Adrenal gland (tissue), 19 donors: ENCODE measurements around the gene TPRG1. TPM values are rescaled to one million over a fixed set of nuclear protein-coding genes. Genes with fewer than 3 reads are reported as not detected.
A peak's percentile ranks its signal among the peaks of the same experiment; 100 is the strongest.

Experiments
- DNase-seq, 7 donors: peaks; one replicate each; pipeline ENCODE4 v3.0.0-alpha.2; 2019 to 2020
- H3K27ac ChIP-seq, 5 donors: fragments of 200-600 bp; sonication (generic) in 4 of 5; 1 replicate in 3 of 5; 2 replicates in 2 of 5; pipeline versions ENCODE4 v1.5.1 to v1.8.0; 2016 to 2020; ENCODE audit warnings: mild to moderate bottlenecking in 1 of 5
- H3K27me3 ChIP-seq: fragments of 200-600 bp; 2 replicates; pipeline ENCODE4 v1.8.0; 2021
- H3K36me3 ChIP-seq, 2 donors: fragments of 200-600 bp; replicated peaks in 1 of 2; 1 replicate in 1 of 2; 2 replicates in 1 of 2; pipeline versions ENCODE4 v1.5.1 to v1.8.0; 2018 to 2022
- H3K4me1 ChIP-seq, 2 donors: fragments of 200-600 bp; replicated peaks in 1 of 2; 1 replicate in 1 of 2; 2 replicates in 1 of 2; pipeline versions ENCODE4 v1.5.1 to v1.8.0; 2018 to 2021
- H3K4me3 ChIP-seq, 4 donors: fragments of 200-600 bp; sonication (generic) in 3 of 4; one replicate each; pipeline ENCODE4 v1.5.1; 2016 to 2018
- H3K9me3 ChIP-seq, 3 donors: fragments of 200-600 bp; sonication (generic) in 1 of 3; replicated peaks in 1 of 3; 1 replicate in 2 of 3; 2 replicates in 1 of 3; pipeline versions ENCODE4 v1.5.1 to v1.8.0; 2016 to 2021
- CTCF ChIP-seq, 6 experiments: fragments of 450-650 bp in 4 of 6; fragments of 200-600 bp in 2 of 6; sonication (generic) in 1 of 6; IDR thresholded peaks; 1 replicate in 5 of 6; 2 replicates in 1 of 6; pipeline versions ENCODE4 v1.5.1 to v1.8.0; 2016 to 2021; ENCODE audit warnings: antibody characterized with exemption in 6 of 6, mild to moderate bottlenecking in 2 of 6, moderate library complexity in 1 of 6
- POLR2A ChIP-seq, 2 donors: fragments of 450-650 bp; IDR thresholded peaks; one replicate each; pipeline ENCODE4 v1.6.1; 2017; ENCODE audit warnings: antibody characterized with exemption in 2 of 2, mild to moderate bottlenecking in 2 of 2, moderate library complexity in 1 of 2
- WGBS, 4 donors: extraction: QIAGEN DNeasy Blood & Tissue Kit in 2 of 4; methylation state at CpG; one replicate each; pipeline versions ENCODE4 v1.1.5 to v1.1.7; 2013 to 2017; 5-methylcytosine and 5-hydroxymethylcytosine counted together
- intact Hi-C, 2 donors: fragments of 100-400 bp; cut with DNase I; formaldehyde crosslinking; loops; one replicate each; pipeline versions ENCODE4 v1.14.1 to v1.15.0; 2022 to 2023
- long read RNA-seq, 10 donors: library from polyadenylated mRNA in 3 of 10; unstranded in 2 of 10; stranded (forward) in 1 of 10; transcript quantifications; one replicate each; pipeline ENCODE4 v2.0.0 and lab custom pipeline, GENCODE V29; 2021 to 2026
- polyA plus RNA-seq, 3 donors: library from polyadenylated mRNA; stranded (reverse); fragments of 200-250 nt in 2 of 3; fragments of 350-450 nt in 1 of 3; fragmentation: Illumina TruSeq in 1 of 3; extraction: RNeasy Lipid Tissue Mini Kit (QIAGEN cat#74804) in 1 of 3; gene quantifications; one replicate each; pipeline ENCODE4 v1.2.3, GENCODE V29; 2013 to 2014
- total RNA-seq, 9 donors: library from RNA; depleted of rRNA in 4 of 9; stranded (reverse); fragments of >200 nt in 4 of 9; fragments of 120-200 nt in 1 of 9; fragmentation: NEBNext Ultra II Directional in 1 of 9; extraction: Animal tissue kit (Norgen Biotek cat#: 25700) in 1 of 9; gene quantifications; one replicate each; pipeline versions ENCODE4 v1.1.0 to v1.2.4, GENCODE V29; 2013 to 2023
- donor health status: healthy with polysubstance abuse.
- donor health status: Bipolar disorder and iron deficiency.
- donor health status: DM: yes; HTN: yes; CAD: no.
- donor health status: DM: no; HTN: no; CAD: no.
- donor health status: DM: no; HTN: no; CAD: no.
- donor health status: DM: yes; HTN: yes; CAD: no.

The TPRG1 gene
- total RNA-seq: 1 to 10 TPM; 2.6 to 9.4 (median 3.8) TPM
- 1 to 10 TPM; 2.6 to 8.7 (median 5.1) TPM for polyA plus RNA-seq
- long read RNA-seq, donor 1: 0 reads
- long read RNA-seq, donor 2: 0 reads
- long read RNA-seq, donor 3: 0 reads
- long read RNA-seq, donor 4: 0 reads
- long read RNA-seq, donor 5, partial matches to known transcripts: 0 of 1 reads
- long read RNA-seq, donor 5, other reads (novel, unspliced or antisense): 1 of 1 reads
- long read RNA-seq, donor 6, partial matches to known transcripts: 0 of 2 reads
- long read RNA-seq, donor 6, other reads (novel, unspliced or antisense): 2 of 2 reads
- long read RNA-seq, donor 7: 0 reads
- long read RNA-seq, donor 8: 0 reads
- long read RNA-seq, donor 9: 0 reads
- long read RNA-seq, donor 10, partial matches to known transcripts: 0 of 1 reads
- long read RNA-seq, donor 10, other reads (novel, unspliced or antisense): 0 of 1 reads

- Histone ChIP-seq H3K27ac (no peak within 1 kb of the TSS), H3K4me1 (peaks cover 0 to 9% of the 10 kb centered on the region in 2 donors), H3K36me3 (no peaks in the 10 kb centered on the region), H3K4me3 (no peak within 1 kb of the TSS), H3K9me3 (no peaks in the 10 kb centered on the region), H3K27me3 (no peaks in the 10 kb centered on the region)
- no peak for TF ChIP-seq POLR2A (IDR thresholded peaks at IDR 0.05)
- no peak for TF ChIP-seq CTCF (IDR thresholded peaks at IDR 0.05)
- intact Hi-C loops: no loop called here
- no peak for DNase-seq
- WGBS, 4 donors: 86 to 93% (median 92%) methylated on average over 1 of the region's 1 CpG
Observed at GRCh38 chr3:189171707-189172106, at the start of gene TPRG1. TPRG1 (plus strand) TSS chr3:189171971; CDS start chr3:189207385, 35,414 bp downstream.

DNA sequence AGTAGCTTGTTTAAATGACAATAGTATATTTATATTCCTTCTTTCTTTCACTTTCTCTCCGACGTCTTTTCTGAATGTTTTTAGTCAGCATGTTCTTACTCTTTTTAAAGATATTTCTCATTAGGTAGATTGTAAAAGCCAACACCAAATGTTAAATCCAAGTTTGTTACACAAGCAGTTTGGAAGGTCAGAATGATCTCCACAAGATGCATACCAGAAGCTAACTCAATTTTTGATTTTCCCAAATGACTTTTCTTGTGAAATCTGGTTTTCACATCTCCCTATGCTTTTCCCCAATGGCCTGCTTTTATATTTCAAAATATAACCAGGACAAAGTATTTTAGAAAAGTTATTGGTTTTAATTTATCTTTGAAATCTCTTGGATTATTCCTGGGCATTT, 49.7 kb upstream of the TPRG1 start:
- no peak for DNase-seq
- 37 to 63% (median 52%) methylated on average over 2 of the region's 2 CpGs for WGBS, 4 donors
- Histone ChIP-seq H3K36me3 (no peaks in the 10 kb centered on the region), H3K27me3 (no peaks in the 10 kb centered on the region), H3K27ac (peak overlapping the region in 3 of 5 donors; percentile 59 to 76 (median 68)), H3K4me3 (no peak overlapping the region), H3K4me1 (peaks cover 16 to 37% of the 10 kb centered on the region in 2 donors), H3K9me3 (no peaks in the 10 kb centered on the region)
- intact Hi-C loops: no loop called here
- TF ChIP-seq CTCF (IDR thresholded peaks at IDR 0.05) (no peak), POLR2A (IDR thresholded peaks at IDR 0.05) (no peak)

DNA sequence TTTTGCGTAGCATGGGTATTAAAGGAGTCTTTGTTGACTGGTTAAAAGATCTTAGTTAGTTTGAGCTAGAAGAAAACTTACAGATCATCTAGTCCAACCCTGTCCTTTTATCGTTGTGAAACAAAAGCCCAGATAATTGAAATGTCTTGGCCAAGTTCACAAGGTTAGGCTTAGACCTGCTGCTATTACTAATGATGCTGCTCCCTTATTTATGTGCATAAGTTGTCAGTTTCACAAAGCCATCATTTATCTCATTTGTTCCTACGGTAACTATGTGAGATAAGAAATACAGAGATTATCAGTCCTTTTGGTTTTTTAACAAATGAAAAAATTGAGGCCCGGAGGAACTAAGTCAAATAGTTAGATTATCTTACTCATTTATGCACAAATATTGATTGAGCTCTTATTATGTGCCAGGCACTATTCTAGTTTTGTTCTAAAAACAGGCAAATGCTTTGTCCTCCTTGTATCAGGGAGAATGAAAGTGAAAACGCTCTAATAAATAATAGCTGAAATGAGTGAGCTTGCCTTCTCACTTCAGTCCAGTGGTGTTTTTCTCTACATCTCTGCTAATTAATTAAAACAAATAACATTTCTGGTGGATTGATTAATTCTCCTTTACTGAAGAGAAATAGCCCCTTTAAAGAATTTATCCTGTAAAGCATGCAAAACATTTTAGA, 49.1 kb upstream of the TPRG1 start:
- intact Hi-C loops: no loop called here
- H3K4me3 ChIP-seq: no peak overlapping the region
- H3K9me3 ChIP-seq: no peaks in the 10 kb centered on the region
- peaks cover 16 to 37% of the 10 kb centered on the region in 2 donors for H3K4me1 ChIP-seq
- H3K27me3 ChIP-seq: no peaks in the 10 kb centered on the region
- no peak for DNase-seq
- TF ChIP-seq CTCF (IDR thresholded peaks at IDR 0.05) (no peak), POLR2A (IDR thresholded peaks at IDR 0.05) (no peak)
- no peaks in the 10 kb centered on the region for H3K36me3 ChIP-seq
- 28 to 40% (median 37%) methylated on average over 5 of the region's 5 CpGs for WGBS, 4 donors
- H3K27ac ChIP-seq: peak overlapping the region; percentile 8 to 76 (median 59)

DNA sequence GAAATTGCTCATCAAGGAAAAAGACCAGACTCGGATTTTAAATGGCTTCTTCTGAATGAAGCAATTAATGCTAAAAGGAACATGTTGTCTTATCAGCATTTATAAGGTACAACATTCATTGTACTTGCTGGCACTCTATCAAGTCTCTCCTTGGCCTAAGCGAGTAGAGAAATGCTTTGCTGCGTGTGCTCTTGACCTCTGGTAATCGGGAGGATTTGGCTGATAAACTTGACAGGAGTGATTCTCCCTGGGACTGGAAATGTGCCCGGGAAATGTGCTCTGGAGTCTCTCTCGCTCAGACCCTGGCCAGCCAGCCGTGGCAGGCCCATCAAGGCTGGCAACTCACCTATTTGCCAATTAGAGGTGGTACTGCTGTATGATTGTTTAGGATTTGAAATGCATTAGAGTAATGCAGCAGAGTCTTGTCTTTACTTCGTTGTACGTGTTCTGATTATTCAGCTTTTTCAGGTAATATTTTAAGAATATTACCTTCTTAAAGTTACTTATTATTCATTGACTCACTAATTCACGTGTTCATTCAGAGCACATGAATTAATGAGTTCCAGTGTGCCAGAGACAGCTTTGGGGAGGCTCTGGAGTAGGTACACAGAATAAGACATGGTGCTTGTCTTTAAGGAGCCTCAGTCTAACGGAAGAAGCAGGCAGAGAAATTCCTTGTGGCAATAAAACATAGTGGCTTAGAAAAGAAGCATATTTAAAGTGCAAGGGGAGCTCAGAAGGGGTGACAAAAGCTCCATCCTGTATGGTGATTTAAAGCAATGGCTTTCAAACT, 48.0 kb upstream of the TPRG1 start:
- TF ChIP-seq CTCF (IDR thresholded peaks at IDR 0.05): no peak
- TF ChIP-seq POLR2A (IDR thresholded peaks at IDR 0.05): no peak
- Histone ChIP-seq H3K27ac (peak overlapping the region; percentile 8 to 76 (median 59)), H3K36me3 (no peaks in the 10 kb centered on the region), H3K27me3 (no peaks in the 10 kb centered on the region), H3K4me1 (peaks cover 16 to 37% of the 10 kb centered on the region in 2 donors), H3K4me3 (peak overlapping the region in 1 of 4 donors; percentile 2), H3K9me3 (no peaks in the 10 kb centered on the region)
- WGBS, 4 donors: 28 to 46% (median 31%) methylated on average over 11 of the region's 11 CpGs
- intact Hi-C loops: no loop called here
- DNase-seq: peak; percentile 53 to 83 (median 67)
